ENCODE results near the gene SAMD3.

DNA sequence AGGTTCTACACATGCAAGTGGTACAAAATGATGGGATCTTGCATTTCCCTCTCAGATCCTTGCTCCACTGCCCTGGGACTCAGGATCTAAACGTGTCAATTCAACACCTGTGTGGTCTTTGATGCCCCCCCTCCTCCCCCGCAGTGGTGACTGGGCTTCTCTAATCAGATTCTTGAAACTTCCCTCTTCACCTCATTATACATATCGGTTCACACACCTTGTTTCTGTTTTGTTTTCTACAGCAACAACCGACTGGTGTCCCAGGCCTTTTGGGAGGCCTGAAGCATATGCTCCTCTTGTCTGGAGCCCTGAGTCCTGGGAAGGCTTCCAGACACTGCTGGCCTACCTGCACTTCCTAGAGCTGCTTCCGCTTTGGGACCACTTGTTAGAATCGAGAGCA lies 20.0 kb downstream of the SAMD3 start:
- TF ChIP-seq POLR2A (IDR thresholded peaks at IDR 0.05; ENCODE audit: low read depth, low read length) (no peak), TAF1 (IDR thresholded peaks at IDR 0.05; ENCODE audit: borderline replicate concordance, low read depth, low read length) (no peak)

Measured in GM12892 (cell line).